ENCODE results near the gene ERP44.
"Not testable (repeated sequence)": the region's sequence is repeated elsewhere in the genome, so short reads cannot be mapped to it uniquely, and the experiment has no call there.

The ERP44 gene

GRCh38 chr9:100067990-100068389 is 30.8 kb downstream of the ERP44 start:
- DNase-seq (ENCODE audit: low read depth): not testable (repeated sequence)

DNA sequence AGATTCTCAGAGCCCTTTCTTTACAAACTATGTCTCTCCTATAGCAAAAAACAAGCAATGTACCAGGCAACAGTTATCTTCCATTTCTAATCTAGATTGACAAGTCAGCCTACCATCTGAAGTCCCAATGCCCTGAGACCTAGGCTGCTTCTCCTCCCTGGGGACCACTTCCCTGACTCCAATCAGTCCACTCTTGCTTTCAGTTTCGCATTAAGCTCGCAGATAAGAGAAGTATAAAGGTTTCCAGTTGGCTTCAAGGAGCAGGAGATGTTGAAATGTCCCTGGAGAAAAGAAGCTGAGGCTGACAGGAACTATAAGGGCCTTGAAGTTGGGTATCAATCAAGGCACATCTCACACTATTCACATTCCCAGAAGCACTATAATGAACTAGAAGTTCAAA is 32.3 kb downstream of the ERP44 start:
- no peak for DNase-seq (ENCODE audit: low read depth)

GRCh38 chr9:100064872-100065581 is 33.8 kb downstream of the ERP44 start:
- no peak for DNase-seq (ENCODE audit: low read depth)

GRCh38 chr9:100063185-100063584 is 35.6 kb downstream of the ERP44 start:
- no peak for DNase-seq (ENCODE audit: low read depth)

DNA sequence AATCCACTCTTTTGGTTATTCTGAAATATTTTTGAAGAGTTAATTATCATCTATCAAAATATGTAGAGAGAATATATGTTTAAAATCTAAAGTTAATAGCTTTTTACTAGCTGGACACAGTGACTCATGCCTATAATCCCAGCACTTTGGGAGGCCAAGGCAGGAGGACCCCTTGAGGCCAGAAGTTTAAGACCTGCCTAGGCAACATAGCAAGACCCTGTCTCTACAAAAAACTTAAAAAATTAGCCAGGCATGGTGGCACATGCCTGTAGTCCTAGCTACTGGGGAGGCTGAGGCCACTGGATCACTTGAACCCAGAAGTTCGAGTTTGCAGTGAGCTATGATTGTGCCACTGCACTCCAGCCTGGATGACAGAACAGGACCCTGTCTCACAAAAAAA is 36.1 kb downstream of the ERP44 start:
- not testable (repeated sequence) for DNase-seq (ENCODE audit: low read depth)

- DNase-seq (ENCODE audit: low read depth): no peak
These were observed 39.9 kb downstream of the ERP44 start for GRCh38 chr9:100058699-100059579.

GRCh38 chr9:100057624-100058023 is 41.2 kb downstream of the ERP44 start:
- DNase-seq (ENCODE audit: low read depth): no peak

DNA sequence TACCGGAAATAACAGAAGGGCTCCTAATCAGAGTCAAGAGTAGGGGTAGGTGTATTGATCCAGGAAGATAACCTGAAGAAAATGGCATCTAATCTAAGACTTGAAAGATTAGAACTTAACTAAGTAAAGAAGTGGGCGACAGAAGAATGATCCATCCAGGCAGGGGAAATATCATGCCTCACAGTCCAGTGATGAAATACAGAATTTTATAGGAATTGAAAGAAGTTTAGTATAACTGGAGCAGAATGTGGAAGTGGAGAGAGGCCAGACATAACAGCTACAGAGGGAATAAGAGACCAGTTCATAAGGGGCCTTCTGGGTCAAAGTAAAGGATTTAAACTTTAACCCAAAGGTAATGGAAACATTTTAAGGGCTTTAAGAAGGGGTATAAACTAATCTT is 42.2 kb downstream of the ERP44 start:
- DNase-seq (ENCODE audit: low read depth): no peak

DNA sequence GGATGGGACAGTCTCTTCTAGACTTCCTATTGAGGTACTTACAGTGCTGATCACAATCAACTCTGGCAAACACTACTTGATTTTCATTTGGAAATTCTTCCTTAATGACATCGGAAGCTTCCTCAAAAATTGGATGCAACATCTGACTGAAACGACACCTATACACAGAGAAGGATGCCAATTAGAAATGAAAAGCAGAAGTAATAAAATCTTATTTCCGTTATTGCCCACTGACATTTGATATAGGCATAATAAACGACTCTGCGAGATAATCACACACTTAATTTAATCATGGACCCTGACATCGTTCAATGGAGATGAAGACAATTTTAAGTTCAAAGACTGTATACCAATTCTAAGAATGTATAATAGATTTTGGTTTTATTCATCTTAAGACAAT is 46.4 kb downstream of the ERP44 start:
- DNase-seq (ENCODE audit: low read depth): no peak

GRCh38 chr9:100049551-100049950 is 49.2 kb downstream of the ERP44 start:
- no peak for DNase-seq (ENCODE audit: low read depth)

DNA sequence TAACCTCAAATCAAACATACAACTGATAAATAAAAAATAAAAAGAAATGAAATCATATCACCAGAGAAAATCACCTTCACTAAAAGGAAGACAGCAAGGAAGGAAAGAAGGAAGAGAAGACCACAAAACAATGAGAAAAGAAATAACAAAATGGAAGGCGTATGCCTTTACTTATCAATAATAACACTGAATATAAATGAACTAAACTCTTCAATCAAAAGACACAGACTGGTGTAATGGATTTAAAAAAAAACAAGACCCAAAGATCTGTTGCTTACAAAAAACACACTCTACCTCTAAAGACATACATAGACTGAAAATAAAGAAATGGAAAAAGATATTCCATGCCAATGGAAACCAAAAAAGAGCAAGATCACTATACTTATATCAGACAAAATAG is 60.3 kb downstream of the ERP44 start:
- DNase-seq (ENCODE audit: low read depth): no peak

- DNase-seq (ENCODE audit: low read depth): no peak
These were observed 64.8 kb downstream of the ERP44 start for GRCh38 chr9:100033877-100034551.

DNA sequence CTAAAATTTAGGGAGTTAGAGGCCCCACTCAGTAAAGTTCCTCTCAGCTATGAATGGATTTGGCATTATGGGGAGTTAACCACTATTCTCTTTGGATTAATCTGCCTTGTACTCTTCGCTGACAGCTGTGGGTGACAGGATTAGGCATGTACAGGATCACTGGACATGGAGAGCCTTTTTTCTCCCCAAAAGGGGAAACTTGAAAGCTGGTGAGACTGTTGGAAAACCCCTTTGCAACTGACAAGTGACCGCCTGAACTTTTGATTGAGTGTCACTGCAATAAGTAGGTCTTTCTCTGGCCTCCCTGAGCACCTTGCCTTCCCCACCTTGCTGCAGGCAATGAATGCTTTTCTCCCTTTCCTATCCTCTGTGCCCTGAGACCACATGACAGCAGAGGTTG is 68.3 kb downstream of the ERP44 start:
- no peak for DNase-seq (ENCODE audit: low read depth)

DNA sequence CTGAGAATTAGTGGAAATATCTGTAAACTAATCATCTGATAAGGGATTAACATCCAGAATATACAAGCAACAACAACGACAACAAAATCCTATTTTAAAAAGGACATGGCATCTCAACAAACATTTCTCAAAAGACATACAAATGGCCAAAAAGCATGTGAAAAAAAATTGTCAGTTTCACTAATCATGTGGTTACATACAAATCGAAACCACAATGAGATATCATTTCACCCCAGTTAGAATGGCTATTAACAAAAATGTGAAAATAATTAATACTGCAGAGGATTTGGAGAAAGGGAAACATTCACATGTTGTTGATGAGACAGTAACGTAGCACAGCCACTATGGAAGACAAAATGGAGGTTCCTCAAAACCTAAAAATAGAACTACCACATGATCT is 69.5 kb downstream of the ERP44 start:
- no peak for DNase-seq (ENCODE audit: low read depth)

GRCh38 chr9:100028201-100028784 is 70.5 kb downstream of the ERP44 start:
- peak; percentile 45 for DNase-seq (ENCODE audit: low read depth)

DNA sequence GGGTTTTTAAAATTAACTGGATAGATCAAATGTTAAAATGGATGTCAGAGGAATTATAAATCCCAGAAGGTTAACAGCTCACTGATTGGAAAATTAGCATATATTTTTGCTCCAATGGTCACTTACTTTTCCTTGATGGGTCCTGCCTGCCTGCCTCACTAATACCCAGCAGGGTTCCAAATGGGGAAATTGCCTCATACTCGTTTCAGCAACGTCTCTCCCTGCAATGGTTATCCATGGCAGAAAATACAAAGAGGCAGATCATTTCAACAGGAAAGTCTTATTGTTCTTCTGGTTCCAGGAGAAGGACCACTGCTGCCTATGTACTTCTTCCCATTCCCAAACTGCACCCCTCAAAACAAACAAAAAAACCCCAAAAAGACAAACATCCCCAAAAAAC is 71.3 kb downstream of the ERP44 start:
- DNase-seq (ENCODE audit: low read depth): no peak

- no peak for DNase-seq (ENCODE audit: low read depth)
These were observed 76.9 kb downstream of the ERP44 start for GRCh38 chr9:100021931-100022330.

GRCh38 chr9:100020121-100020795 is 78.5 kb downstream of the ERP44 start:
- no peak for DNase-seq (ENCODE audit: low read depth)

GRCh38 chr9:100019541-100019940 is 79.3 kb downstream of the ERP44 start:
- DNase-seq (ENCODE audit: low read depth): no peak

- DNase-seq (ENCODE audit: low read depth): no peak
These were observed 84.0 kb downstream of the ERP44 start for GRCh38 chr9:100014846-100015245.

- DNase-seq (ENCODE audit: low read depth): no peak
These were observed 85.2 kb downstream of the ERP44 start for GRCh38 chr9:100013573-100013972.

- no peak for DNase-seq (ENCODE audit: low read depth)
These were observed 86.5 kb downstream of the ERP44 start for GRCh38 chr9:100012279-100012678.

All from stimulated activated CD8-positive, alpha-beta memory T cell treated with anti-CD3 and anti-CD28 coated beads, Interleukin-15, amount 100 ng/mL, for 1 hour (primary cell).